ENCODE data around the gene CGB3. TPM values are rescaled to one million over a fixed set of nuclear protein-coding genes. Genes with fewer than 3 reads are reported as not detected.

Gene CGB3
- total RNA-seq, 1 experiment from 2014 or later, result not detected

GRCh38 chr19:49019242-49019932 is 4.7 kb downstream of the CGB3 start:
- DNase-seq (ENCODE audit: low read depth, low spot score) (peak; percentile 58), ATAC-seq (peak; percentile 64)
- Histone ChIP-seq H3K79me2 (ENCODE audit: insufficient read depth, low read length) (no peaks in the 10 kb centered on the region), H3K9ac (ENCODE audit: low read length) (peak overlapping the region; percentile 77), H3K9me2 (ENCODE audit: insufficient read depth) (no peaks in the 10 kb centered on the region), H3K27me3 (ENCODE audit: insufficient read depth, low read length) (no peaks in the 10 kb centered on the region), H4K20me1 (ENCODE audit: insufficient read depth) (no peaks in the 10 kb centered on the region), H3K27ac (ENCODE audit: low read depth, low read length) (peak overlapping the region; percentile 95), H3K36me3 (ENCODE audit: control insufficient read depth in 1 of 2, insufficient read depth in 2 of 2, low read length in 2 of 2) (peaks cover 5 to 7% of the 10 kb centered on the region in 2 experiments; a peak in 1 of 4 replicates), H2AFZ (ENCODE audit: low read depth, low read length, poor library complexity, severe bottlenecking) (no peak overlapping the region), H3K9me3 (ENCODE audit: control insufficient read depth in 1 of 2, insufficient read depth in 1 of 2, low read depth in 1 of 2, low read length in 2 of 2) (no peaks in the 10 kb centered on the region), H3K4me2 (ENCODE audit: low read length) (peak overlapping the region; percentile 95), H3K4me3 (replicated peaks in 1 of 2; ENCODE audit: low read depth in 1 of 2, low read length in 2 of 2) (peak overlapping the region; percentile 53 to 60), H3K4me1 (ENCODE audit: control insufficient read depth in 1 of 2, insufficient read depth in 2 of 2, low read length in 2 of 2) (peaks cover 31 to 55% of the 10 kb centered on the region in 2 experiments)
- TF ChIP-seq, protein P1, sequence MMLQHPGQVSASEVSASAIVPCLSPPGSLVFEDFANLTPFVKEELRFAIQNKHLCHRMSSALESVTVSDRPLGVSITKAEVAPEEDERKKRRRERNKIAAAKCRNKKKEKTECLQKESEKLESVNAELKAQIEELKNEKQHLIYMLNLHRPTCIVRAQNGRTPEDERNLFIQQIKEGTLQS (IDR thresholded peaks at IDR 0.05), result no peak
- TF ChIP-seq POLR2A (IDR thresholded peaks at IDR 0.05; ENCODE audit: borderline replicate concordance, extremely low read depth, insufficient read depth, insufficient read length), result no peak
- TF ChIP-seq ELF1 (IDR thresholded peaks at IDR 0.05; ENCODE audit: borderline replicate concordance, low read depth), result no peak
- TF ChIP-seq, protein P2, sequence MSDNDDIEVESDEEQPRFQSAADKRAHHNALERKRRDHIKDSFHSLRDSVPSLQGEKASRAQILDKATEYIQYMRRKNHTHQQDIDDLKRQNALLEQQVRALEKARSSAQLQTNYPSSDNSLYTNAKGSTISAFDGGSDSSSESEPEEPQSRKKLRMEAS (IDR thresholded peaks at IDR 0.05), result no peak
- no peak for TF ChIP-seq RAD21 (IDR thresholded peaks at IDR 0.05; ENCODE audit: low read depth)
- no peak for TF ChIP-seq ZFX (IDR thresholded peaks at IDR 0.05)
- TF ChIP-seq, protein P3, sequence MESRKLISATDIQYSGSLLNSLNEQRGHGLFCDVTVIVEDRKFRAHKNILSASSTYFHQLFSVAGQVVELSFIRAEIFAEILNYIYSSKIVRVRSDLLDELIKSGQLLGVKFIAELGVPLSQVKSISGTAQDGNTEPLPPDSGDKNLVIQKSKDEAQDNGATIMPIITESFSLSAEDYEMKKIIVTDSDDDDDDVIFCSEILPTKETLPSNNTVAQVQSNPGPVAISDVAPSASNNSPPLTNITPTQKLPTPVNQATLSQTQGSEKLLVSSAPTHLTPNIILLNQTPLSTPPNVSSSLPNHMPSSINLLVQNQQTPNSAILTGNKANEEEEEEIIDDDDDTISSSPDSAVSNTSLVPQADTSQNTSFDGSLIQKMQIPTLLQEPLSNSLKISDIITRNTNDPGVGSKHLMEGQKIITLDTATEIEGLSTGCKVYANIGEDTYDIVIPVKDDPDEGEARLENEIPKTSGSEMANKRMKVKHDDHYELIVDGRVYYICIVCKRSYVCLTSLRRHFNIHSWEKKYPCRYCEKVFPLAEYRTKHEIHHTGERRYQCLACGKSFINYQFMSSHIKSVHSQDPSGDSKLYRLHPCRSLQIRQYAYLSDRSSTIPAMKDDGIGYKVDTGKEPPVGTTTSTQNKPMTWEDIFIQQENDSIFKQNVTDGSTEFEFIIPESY (IDR thresholded peaks at IDR 0.05; ENCODE audit: extremely low read depth, insufficient replicate concordance, low read length), result no peak
- TF ChIP-seq POLR2AphosphoS5 (IDR thresholded peaks at IDR 0.05; ENCODE audit: low read depth, low read length), result peak; percentile 76
- no peak for TF ChIP-seq TCF7L2 (IDR thresholded peaks at IDR 0.05; ENCODE audit: borderline replicate concordance, extremely low read depth, insufficient read depth, insufficient read length)
- no peak for TF ChIP-seq FOSL1 (IDR thresholded peaks at IDR 0.05; ENCODE audit: low read depth)
- TF ChIP-seq, protein P4, sequence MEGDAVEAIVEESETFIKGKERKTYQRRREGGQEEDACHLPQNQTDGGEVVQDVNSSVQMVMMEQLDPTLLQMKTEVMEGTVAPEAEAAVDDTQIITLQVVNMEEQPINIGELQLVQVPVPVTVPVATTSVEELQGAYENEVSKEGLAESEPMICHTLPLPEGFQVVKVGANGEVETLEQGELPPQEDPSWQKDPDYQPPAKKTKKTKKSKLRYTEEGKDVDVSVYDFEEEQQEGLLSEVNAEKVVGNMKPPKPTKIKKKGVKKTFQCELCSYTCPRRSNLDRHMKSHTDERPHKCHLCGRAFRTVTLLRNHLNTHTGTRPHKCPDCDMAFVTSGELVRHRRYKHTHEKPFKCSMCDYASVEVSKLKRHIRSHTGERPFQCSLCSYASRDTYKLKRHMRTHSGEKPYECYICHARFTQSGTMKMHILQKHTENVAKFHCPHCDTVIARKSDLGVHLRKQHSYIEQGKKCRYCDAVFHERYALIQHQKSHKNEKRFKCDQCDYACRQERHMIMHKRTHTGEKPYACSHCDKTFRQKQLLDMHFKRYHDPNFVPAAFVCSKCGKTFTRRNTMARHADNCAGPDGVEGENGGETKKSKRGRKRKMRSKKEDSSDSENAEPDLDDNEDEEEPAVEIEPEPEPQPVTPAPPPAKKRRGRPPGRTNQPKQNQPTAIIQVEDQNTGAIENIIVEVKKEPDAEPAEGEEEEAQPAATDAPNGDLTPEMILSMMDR (IDR thresholded peaks at IDR 0.05 in 2 of 3, conservative IDR thresholded peaks at IDR 0.05 in 1 of 3; ENCODE audit: borderline replicate concordance in 1 of 3, insufficient read depth in 1 of 3, low read depth in 2 of 3, low read length in 2 of 3), result 0 out of 6 replicates have a peak, but pooled peaks of 1 of the 3 experiments have one; percentile 9
- no peak for TF ChIP-seq JUND (IDR thresholded peaks at IDR 0.05)
- TF ChIP-seq EZH2 (IDR thresholded peaks at IDR 0.05), result no peak
- intact Hi-C loops (cut with micrococcal nuclease), result no loop called here
- ChIA-PET RAD21 (ENCODE audit: low non-redundant PET in 1 of 2, low total read pairs in 2 of 2, uncharacterized antibody in 2 of 2, unreplicated experiment in 2 of 2) (interaction anchor here in 1 of 2 experiments (0.6 kb wide), 1 partner anchor 33 kb away, joined by 4 read pairs; no protein-coding TSS in a partner anchor), CTCF (interaction anchor here (1.0 to 4.3 kb wide), 9 partner anchors 12 to 231 kb away, joined by 3 to 44 read pairs (median 6); partner anchors contain the start of genes CGB2, CGB7, GYS1 and RUVBL2), POLR2A (interaction anchor here (0.6 to 2.3 kb wide), 7 partner anchors 15 to 147 kb away, joined by 3 to 11 read pairs (median 3); partner anchors contain the start of genes CGB7, GYS1, PPP1R15A and RUVBL2)
- TSS peak; percentile 22 for BruUV-seq (replicated peaks)

Data from HCT116 (cell line).